BJ (cell line): Measurements from ENCODE around the gene TTC27. TPM values are rescaled to one million over a fixed set of nuclear protein-coding genes. Genes with fewer than 3 reads are reported as not detected.

Source experiments
- CTCF ChIA-PET: fragments of 350-600 bp; formaldehyde crosslinking; extraction: SDS; loops from one replicate; lab custom pipeline; 2021; ENCODE audit warnings: antibody characterized with exemption, inconsistent platforms; lab: Yijun Ruan, JAX
- POLR2A ChIA-PET: fragments of 300-600 bp; sonication (Branson Sonifier 250); formaldehyde crosslinking; extraction: SDS; loops from one replicate; lab custom pipeline; 2021; ENCODE audit warnings: antibody characterized with exemption; lab: Charles Lee
- DNase-seq: peaks from one replicate; pipeline ENCODE4 v3.0.0-alpha.2; 2011; ENCODE audit warnings: low read depth
- H3K27me3 ChIP-seq: 2 replicates; pipeline ENCODE4 v1.6.0; 2011; ENCODE audit warnings: low read length; ENCODE audit not compliant: control insufficient read depth, insufficient read depth
- H3K36me3 ChIP-seq: 2 replicates; pipeline ENCODE4 v1.5.1; 2011; ENCODE audit warnings: low read length; ENCODE audit not compliant: control insufficient read depth, insufficient read depth
- H3K4me3 ChIP-seq: 2 replicates; pipeline ENCODE4 v1.5.1; 2011; ENCODE audit warnings: low read depth, mild to moderate bottlenecking, control low read depth, low read length
- polyA minus RNA-seq: library from RNA; depleted of rRNA, polyadenylated mRNA; stranded (reverse); fragments of >200 nt; gene quantifications from 2 replicates; pipeline ENCODE4 v1.2.3, GENCODE V29; 2011; rRNA and poly(A)+ RNA removed
- polyA plus RNA-seq: library from polyadenylated mRNA; depleted of rRNA; stranded (reverse); fragments of >200 nt; gene quantifications from 2 replicates; pipeline ENCODE4 v1.2.3, GENCODE V29; 2011; rRNA removed
- TF ChIP-seq, protein P1 (sequence below): IDR thresholded peaks from 2 replicates; pipeline ENCODE4 v1.5.1; 2011; ENCODE audit warnings: low read depth, mild to moderate bottlenecking, control low read depth, inconsistent platforms, low read length, moderate library complexity; ENCODE audit not compliant: insufficient read depth

The TTC27 gene
- polyA plus RNA-seq (10.4 and 17.6 TPM in 2 replicates), polyA minus RNA-seq (14.0 and 15.9 TPM in 2 replicates)

DNA sequence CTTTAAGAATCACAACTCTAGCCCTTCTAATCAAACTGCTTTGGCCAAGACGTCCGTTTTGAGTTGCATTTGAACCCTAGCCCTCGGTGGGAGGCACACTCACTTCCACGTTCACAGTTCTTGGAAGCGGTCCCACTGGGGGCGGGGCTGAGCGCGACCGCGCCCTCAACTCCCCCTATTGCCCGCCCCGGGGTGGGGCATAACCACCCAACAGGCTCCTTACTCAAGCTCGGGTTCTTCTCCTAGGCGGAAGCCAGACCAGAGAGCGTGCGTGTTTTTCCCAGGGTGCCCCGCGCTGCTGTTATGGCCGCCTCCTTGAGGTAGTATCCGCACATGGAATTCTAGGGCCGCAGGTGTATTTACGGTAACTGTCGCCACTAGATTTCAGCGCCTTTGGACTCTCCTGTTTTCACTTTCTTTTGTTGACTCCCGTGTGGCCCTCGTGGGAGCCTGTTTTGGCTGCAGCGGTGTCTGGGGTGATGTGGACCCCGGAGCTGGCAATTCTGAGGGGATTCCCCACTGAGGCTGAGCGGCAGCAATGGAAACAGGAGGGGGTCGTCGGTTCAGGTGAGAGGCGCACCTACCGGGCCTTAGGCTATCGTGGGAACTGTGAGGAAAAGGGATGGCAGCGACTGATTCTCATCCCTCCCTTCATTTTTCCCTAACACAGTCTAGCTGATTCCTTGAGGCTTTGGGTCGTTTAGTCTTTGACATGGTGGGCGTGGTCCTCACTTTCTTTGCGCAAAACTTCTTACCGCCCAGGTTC is at the start of gene TTC27:
Gene TTC27 (plus strand): TSS at position 237 of the 766 bp plus-strand sequence. CDS start 243 bp downstream, at position 480.
- POLR2A ChIA-PET: no interaction called here
- Histone ChIP-seq H3K27me3 (no peaks in the 10 kb centered on the region), H3K4me3 (peak within 1 kb of the TSS; percentile 98), H3K36me3 (0 out of 2 replicates have a peak, but pooled peaks cover 1% of the 10 kb centered on the region)
- TF ChIP-seq, protein P1, sequence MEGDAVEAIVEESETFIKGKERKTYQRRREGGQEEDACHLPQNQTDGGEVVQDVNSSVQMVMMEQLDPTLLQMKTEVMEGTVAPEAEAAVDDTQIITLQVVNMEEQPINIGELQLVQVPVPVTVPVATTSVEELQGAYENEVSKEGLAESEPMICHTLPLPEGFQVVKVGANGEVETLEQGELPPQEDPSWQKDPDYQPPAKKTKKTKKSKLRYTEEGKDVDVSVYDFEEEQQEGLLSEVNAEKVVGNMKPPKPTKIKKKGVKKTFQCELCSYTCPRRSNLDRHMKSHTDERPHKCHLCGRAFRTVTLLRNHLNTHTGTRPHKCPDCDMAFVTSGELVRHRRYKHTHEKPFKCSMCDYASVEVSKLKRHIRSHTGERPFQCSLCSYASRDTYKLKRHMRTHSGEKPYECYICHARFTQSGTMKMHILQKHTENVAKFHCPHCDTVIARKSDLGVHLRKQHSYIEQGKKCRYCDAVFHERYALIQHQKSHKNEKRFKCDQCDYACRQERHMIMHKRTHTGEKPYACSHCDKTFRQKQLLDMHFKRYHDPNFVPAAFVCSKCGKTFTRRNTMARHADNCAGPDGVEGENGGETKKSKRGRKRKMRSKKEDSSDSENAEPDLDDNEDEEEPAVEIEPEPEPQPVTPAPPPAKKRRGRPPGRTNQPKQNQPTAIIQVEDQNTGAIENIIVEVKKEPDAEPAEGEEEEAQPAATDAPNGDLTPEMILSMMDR: no peak
- CTCF ChIA-PET: interaction anchor here (1.0 kb wide), 1 partner anchor 14 kb away, joined by 3 read pairs; no protein-coding TSS in a partner anchor
- peak; percentile 75 for DNase-seq

DNA sequence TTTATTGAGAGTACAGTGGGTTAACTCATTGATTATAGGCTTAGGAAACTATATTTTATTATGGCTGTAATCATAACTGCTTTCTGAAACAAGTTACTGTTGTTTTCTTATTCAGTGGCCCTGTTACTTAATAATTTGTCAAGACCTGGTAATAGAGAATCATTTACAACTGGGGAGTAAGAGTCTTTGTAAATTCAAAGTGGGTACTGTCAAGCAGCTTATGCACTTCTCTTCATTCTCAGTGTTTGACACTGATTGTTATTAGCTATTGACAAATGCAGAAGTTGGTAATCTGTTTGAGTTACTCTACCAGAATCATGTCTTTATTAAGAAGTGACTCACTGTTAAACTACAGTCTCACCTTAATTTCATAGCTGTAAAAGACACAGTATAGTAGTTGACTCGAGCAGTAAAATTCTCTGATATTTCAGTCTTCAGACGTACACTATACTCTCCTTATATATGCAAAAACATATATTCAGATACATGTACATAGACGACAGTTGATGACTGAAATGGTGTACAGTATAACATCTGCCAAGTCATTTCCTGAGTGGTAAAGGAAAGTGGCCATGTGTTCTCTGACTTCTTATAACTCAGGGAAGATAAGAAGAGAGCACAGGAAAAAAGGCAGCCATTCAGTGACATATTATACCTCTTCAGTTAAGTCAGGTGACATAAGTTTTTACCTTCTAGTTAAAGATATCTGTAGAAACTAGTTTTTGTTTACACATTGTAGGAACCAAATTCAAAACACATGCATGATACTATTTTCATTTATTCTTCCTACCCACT is 36.0 kb upstream of the TTC27 start:
- H3K36me3 ChIP-seq: no peaks in the 10 kb centered on the region
- POLR2A ChIA-PET: no interaction called here
- no peak for DNase-seq
- CTCF ChIA-PET: interaction anchor here (1.2 to 1.9 kb wide), 2 partner anchors 9 to 14 kb away, joined by 4 read pairs; no protein-coding TSS in a partner anchor
- no peak overlapping the region for H3K4me3 ChIP-seq
- H3K27me3 ChIP-seq: no peaks in the 10 kb centered on the region
- TF ChIP-seq, protein P1: no peak

DNA sequence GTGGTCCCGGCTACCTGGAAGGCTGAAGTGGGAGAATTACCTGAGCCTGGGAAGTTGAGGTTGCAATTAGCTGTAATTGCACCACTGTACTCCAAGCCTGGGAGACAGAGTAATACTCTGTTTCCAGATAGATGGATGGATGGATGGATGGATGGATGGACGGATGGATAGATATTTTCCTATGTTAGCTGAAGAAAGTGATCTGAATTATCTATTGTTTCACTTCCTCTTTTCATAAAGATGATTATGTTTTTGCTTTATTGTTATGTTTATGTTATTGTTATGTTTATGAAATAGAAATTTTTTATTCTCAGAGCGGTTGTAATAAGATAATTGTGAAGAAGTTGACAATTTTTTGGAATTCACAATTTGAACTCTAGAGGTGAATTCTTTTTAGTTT is 33.3 kb upstream of the TTC27 start:
- Histone ChIP-seq H3K4me3 (no peak overlapping the region), H3K36me3 (peaks cover 3% of the 10 kb centered on the region), H3K27me3 (no peaks in the 10 kb centered on the region)
- ChIA-PET CTCF (no interaction called here), POLR2A (no interaction called here)
- no peak for DNase-seq
- TF ChIP-seq, protein P1: no peak

- POLR2A ChIA-PET: no interaction called here
- H3K27me3 ChIP-seq: no peaks in the 10 kb centered on the region
- peaks cover 4% of the 10 kb centered on the region; the same call in 1 of the 2 replicates for H3K36me3 ChIP-seq
- TF ChIP-seq, protein P1: no peak
- CTCF ChIA-PET: no interaction called here
- DNase-seq: no peak
- H3K4me3 ChIP-seq: no peak overlapping the region
These were observed 16.5 kb upstream of the TTC27 start for GRCh38 chr2:32611366-32611765.

DNA sequence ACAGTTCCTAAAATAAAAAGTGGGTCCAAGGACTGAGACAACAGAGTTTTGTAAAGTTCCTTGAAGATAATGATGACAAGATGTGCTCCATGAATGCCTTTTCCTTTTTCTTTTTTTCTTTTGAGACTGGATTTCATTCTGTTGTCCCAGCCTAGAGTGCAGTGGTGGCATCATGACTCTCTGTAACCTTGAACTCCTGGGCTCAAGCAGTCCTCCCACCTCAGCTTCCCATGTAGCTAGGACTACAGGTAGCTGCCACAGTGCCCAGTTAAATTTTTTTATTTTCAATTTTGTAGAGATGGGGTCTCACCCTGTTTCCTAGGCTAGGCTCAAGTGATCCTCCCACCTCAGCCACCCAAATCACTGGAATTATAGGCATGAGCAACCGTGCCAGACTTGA is 16.1 kb upstream of the TTC27 start:
- ChIA-PET CTCF (no interaction called here), POLR2A (no interaction called here)
- H3K36me3 ChIP-seq: peaks cover 5% of the 10 kb centered on the region
- H3K4me3 ChIP-seq: no peak overlapping the region
- H3K27me3 ChIP-seq: no peaks in the 10 kb centered on the region
- TF ChIP-seq, protein P1: no peak
- DNase-seq: no peak
